Upper lobe of left lung (tissue), 6 donors: ENCODE data around the gene ZNF800. TPM values are rescaled to one million over a fixed set of nuclear protein-coding genes. Genes with fewer than 3 reads are reported as not detected.

Source experiments
- ATAC-seq, 2 donors: fragments of 200-7000 bp; cut with Tn5 transposase; one replicate each; pipeline ENCODE4 v1.9.1; 2022; ENCODE audit warnings: mild to moderate bottlenecking in 2 of 2, moderate library complexity in 2 of 2; ENCODE audit not compliant: low FRiP score in 2 of 2
- DNase-seq, 2 donors: peaks; one replicate each; pipeline ENCODE4 v3.0.0-alpha.2; 2019 to 2020
- H3K27ac ChIP-seq, 4 donors: fragments of 200-600 bp; sonication (generic); one replicate each; pipeline ENCODE4 v1.5.1; 2016 to 2019
- H3K27me3 ChIP-seq, 4 donors: fragments of 200-600 bp; sonication (generic); one replicate each; pipeline ENCODE4 v1.5.1; 2017 to 2019
- H3K36me3 ChIP-seq, 4 donors: fragments of 200-600 bp; sonication (generic); one replicate each; pipeline ENCODE4 v1.5.1; 2016 to 2019
- H3K4me1 ChIP-seq, 4 donors: fragments of 200-600 bp; sonication (generic); one replicate each; pipeline ENCODE4 v1.5.1; 2018 to 2019
- H3K4me3 ChIP-seq, 4 donors: fragments of 200-600 bp; sonication (generic); one replicate each; pipeline ENCODE4 v1.5.1; 2017 to 2019; ENCODE audit warnings: mild to moderate bottlenecking in 2 of 4, moderate library complexity in 1 of 4
- H3K9me3 ChIP-seq, 4 donors: fragments of 200-600 bp; sonication (generic); one replicate each; pipeline ENCODE4 v1.5.1; 2018 to 2019
- EP300 ChIP-seq, 4 donors: sonication (generic); formaldehyde crosslinking; IDR thresholded peaks; one replicate each; pipeline ENCODE4 v1.5.1; 2017; ENCODE audit warnings: antibody characterized with exemption in 4 of 4, control low read depth in 2 of 4
- POLR2A ChIP-seq, 4 donors: fragments of 450-650 bp; IDR thresholded peaks; one replicate each; pipeline ENCODE4 v1.5.1; 2016 to 2017; ENCODE audit warnings: antibody characterized with exemption in 4 of 4, mild to moderate bottlenecking in 2 of 4
- POLR2AphosphoS5 ChIP-seq, 2 donors: sonication (generic); formaldehyde crosslinking; IDR thresholded peaks; one replicate each; pipeline ENCODE4 v1.5.1; 2017; ENCODE audit warnings: antibody characterized with exemption in 2 of 2
- WGBS, 2 donors: methylation state at CpG; one replicate each; pipeline ENCODE4 v1.1.5; 2017 to 2018; 5-methylcytosine and 5-hydroxymethylcytosine counted together
- total RNA-seq, 6 donors: library from RNA; depleted of rRNA in 4 of 6; stranded (reverse); fragments of >200 nt in 4 of 6; gene quantifications; one replicate each; pipeline versions ENCODE4 v1.1.0 to v1.2.1, GENCODE V29; 2016 to 2021
- TF ChIP-seq, protein P1 (sequence below), 6 experiments: fragments of 450-650 bp in 4 of 6; fragments of 200-600 bp in 2 of 6; sonication (generic) in 2 of 6; IDR thresholded peaks; one replicate each; pipeline ENCODE4 v1.5.1; 2016 to 2019; ENCODE audit warnings: antibody characterized with exemption in 6 of 6
- donor health status: DM: no; HTN: no; CAD: no; lungs with moderate emphysema.
- donor health status: DM: no; HTN: yes; CAD: no; lungs with severe emphysema.

The ZNF800 gene
- total RNA-seq, 6 donors from 2014 or later = 30.8 to 45.6 (median 32.7) TPM

DNA sequence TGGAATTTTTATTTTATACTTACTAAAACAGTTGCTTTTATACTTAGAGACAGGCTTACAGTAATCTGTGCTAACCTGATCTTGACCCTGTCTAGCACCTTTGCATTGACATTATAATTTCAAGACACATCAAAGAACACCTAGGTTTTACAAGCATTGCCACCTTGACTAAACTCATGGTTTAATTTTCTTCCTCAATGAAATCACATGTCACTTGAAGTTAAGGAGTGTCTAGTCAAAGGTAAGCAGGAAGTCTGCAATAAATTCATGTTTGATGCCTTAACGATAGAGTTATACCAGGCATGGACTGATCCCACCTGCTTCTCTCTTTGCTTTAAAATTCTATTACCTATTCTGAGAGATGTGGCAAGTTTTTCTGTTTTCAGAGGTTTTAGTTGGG, 62.4 kb downstream of the ZNF800 start:
- no peaks in the 10 kb centered on the region for H3K9me3 ChIP-seq
- DNase-seq = no peak
- no peak overlapping the region for H3K27ac ChIP-seq
- no peaks in the 10 kb centered on the region for H3K27me3 ChIP-seq
- no peak overlapping the region for H3K4me3 ChIP-seq
- no peaks in the 10 kb centered on the region for H3K36me3 ChIP-seq
- no peaks in the 10 kb centered on the region for H3K4me1 ChIP-seq
- no peak for ATAC-seq
- 64 to 69% methylated on average over 1 of the region's 1 CpG for WGBS, 2 donors
- no peak for TF ChIP-seq POLR2AphosphoS5 (IDR thresholded peaks at IDR 0.05)
- TF ChIP-seq, protein P1, sequence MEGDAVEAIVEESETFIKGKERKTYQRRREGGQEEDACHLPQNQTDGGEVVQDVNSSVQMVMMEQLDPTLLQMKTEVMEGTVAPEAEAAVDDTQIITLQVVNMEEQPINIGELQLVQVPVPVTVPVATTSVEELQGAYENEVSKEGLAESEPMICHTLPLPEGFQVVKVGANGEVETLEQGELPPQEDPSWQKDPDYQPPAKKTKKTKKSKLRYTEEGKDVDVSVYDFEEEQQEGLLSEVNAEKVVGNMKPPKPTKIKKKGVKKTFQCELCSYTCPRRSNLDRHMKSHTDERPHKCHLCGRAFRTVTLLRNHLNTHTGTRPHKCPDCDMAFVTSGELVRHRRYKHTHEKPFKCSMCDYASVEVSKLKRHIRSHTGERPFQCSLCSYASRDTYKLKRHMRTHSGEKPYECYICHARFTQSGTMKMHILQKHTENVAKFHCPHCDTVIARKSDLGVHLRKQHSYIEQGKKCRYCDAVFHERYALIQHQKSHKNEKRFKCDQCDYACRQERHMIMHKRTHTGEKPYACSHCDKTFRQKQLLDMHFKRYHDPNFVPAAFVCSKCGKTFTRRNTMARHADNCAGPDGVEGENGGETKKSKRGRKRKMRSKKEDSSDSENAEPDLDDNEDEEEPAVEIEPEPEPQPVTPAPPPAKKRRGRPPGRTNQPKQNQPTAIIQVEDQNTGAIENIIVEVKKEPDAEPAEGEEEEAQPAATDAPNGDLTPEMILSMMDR (IDR thresholded peaks at IDR 0.05) = no peak
- no peak for TF ChIP-seq EP300 (IDR thresholded peaks at IDR 0.05)
- TF ChIP-seq POLR2A (IDR thresholded peaks at IDR 0.05) = no peak

- no peaks in the 10 kb centered on the region for H3K9me3 ChIP-seq
- no peaks in the 10 kb centered on the region for H3K36me3 ChIP-seq
- no peak overlapping the region for H3K4me3 ChIP-seq
- DNase-seq (no peak), ATAC-seq (no peak)
- H3K27ac ChIP-seq = no peak overlapping the region
- H3K27me3 ChIP-seq = no peaks in the 10 kb centered on the region
- 52 to 58% methylated on average over 7 of the region's 7 CpGs for WGBS, 2 donors
- no peaks in the 10 kb centered on the region for H3K4me1 ChIP-seq
- TF ChIP-seq POLR2AphosphoS5 (IDR thresholded peaks at IDR 0.05) (no peak), EP300 (IDR thresholded peaks at IDR 0.05) (no peak), POLR2A (IDR thresholded peaks at IDR 0.05) (no peak)
- TF ChIP-seq, protein P1 (IDR thresholded peaks at IDR 0.05) = no peak
These were observed 69.5 kb downstream of the ZNF800 start for GRCh38 chr7:127322832-127323493.

GRCh38 chr7:127322351-127322750, 70.2 kb downstream of the ZNF800 start:
- no peak overlapping the region for H3K4me3 ChIP-seq
- H3K27ac ChIP-seq = no peak overlapping the region
- DNase-seq (no peak), ATAC-seq (no peak)
- H3K9me3 ChIP-seq = no peaks in the 10 kb centered on the region
- TF ChIP-seq POLR2AphosphoS5 (IDR thresholded peaks at IDR 0.05) (no peak), EP300 (IDR thresholded peaks at IDR 0.05) (no peak), POLR2A (IDR thresholded peaks at IDR 0.05) (no peak)
- TF ChIP-seq, protein P1 (IDR thresholded peaks at IDR 0.05) = no peak
- WGBS, 2 donors = 49 to 64% methylated on average over 5 of the region's 5 CpGs
- no peaks in the 10 kb centered on the region for H3K36me3 ChIP-seq
- H3K4me1 ChIP-seq = no peaks in the 10 kb centered on the region
- H3K27me3 ChIP-seq = no peaks in the 10 kb centered on the region

GRCh38 chr7:127320974-127321373, 71.5 kb downstream of the ZNF800 start:
- no peak overlapping the region for H3K27ac ChIP-seq

More at GRCh38 chr7:127320974-127321373, 71.5 kb downstream of the ZNF800 start:
- DNase-seq (no peak), ATAC-seq (no peak)
- Histone ChIP-seq H3K4me3 (no peak overlapping the region), H3K27me3 (no peaks in the 10 kb centered on the region), H3K9me3 (no peaks in the 10 kb centered on the region), H3K36me3 (no peaks in the 10 kb centered on the region), H3K4me1 (no peaks in the 10 kb centered on the region)
- 88 to 92% methylated on average over 4 of the region's 4 CpGs for WGBS, 2 donors
- TF ChIP-seq, protein P1 (IDR thresholded peaks at IDR 0.05) = no peak
- TF ChIP-seq POLR2A (IDR thresholded peaks at IDR 0.05) = no peak
- TF ChIP-seq EP300 (IDR thresholded peaks at IDR 0.05) = no peak
- no peak for TF ChIP-seq POLR2AphosphoS5 (IDR thresholded peaks at IDR 0.05)

Other genes starting within 250 kb of the ZNF800 start
- 1 to 10 TPM in 2 of 6 donors, under 1 TPM in 1, not detected in 3; 0.49 to 6.5 (median 1.8) TPM for gene GRM8, start 139.8 kb downstream of the ZNF800 start, total RNA-seq
- gene GCC1, start 192.9 kb upstream of the ZNF800 start, total RNA-seq = 10 to 100 TPM; 12.6 to 19.5 (median 17.4) TPM
- gene ARF5, start 195.7 kb upstream of the ZNF800 start, total RNA-seq = 100 to 1,000 TPM in 3 of 6 donors, 10 to 100 TPM in 3; 43.0 to 177 (median 106) TPM
- gene FSCN3, start 201.0 kb upstream of the ZNF800 start, total RNA-seq = 1 to 10 TPM in 4 of 6 donors, under 1 TPM in 1, not detected in 1; 0.97 to 4.6 (median 1.6) TPM
- not detected for gene PAX4, start 225.4 kb upstream of the ZNF800 start, total RNA-seq